ENCODE data around the gene ZNF341. TPM values are rescaled to one million over a fixed set of nuclear protein-coding genes. Genes with fewer than 3 reads are reported as not detected.

Gene ZNF341
- polyA plus RNA-seq, 3 donors from 2014 or later = 0.79 to 3.8 (median 1.7) TPM

- H3K36me3 Mint-ChIP-seq = peaks cover 8 to 16% (median 13%) of the 10 kb centered on the region in 3 donors
- no peak overlapping the region for H3K27ac Mint-ChIP-seq
- DNase-seq = no peak
- H3K27me3 Mint-ChIP-seq (ENCODE audit: low read depth in 3 of 3) = no peaks in the 10 kb centered on the region
- H3K4me1 Mint-ChIP-seq = peaks cover 0 to 1% of the 10 kb centered on the region in 2 donors
- no peaks in the 10 kb centered on the region for H3K9me3 Mint-ChIP-seq
- H3K4me3 Mint-ChIP-seq = no peak overlapping the region
Measured at GRCh38 chr20:33773412-33774089, 41.8 kb downstream of the ZNF341 start.

GRCh38 chr20:33777816-33778215 is 46.0 kb downstream of the ZNF341 start:
- H3K9me3 Mint-ChIP-seq = no peaks in the 10 kb centered on the region
- H3K36me3 Mint-ChIP-seq = peaks cover 4 to 21% (median 6%) of the 10 kb centered on the region in 3 donors
- H3K27me3 Mint-ChIP-seq (ENCODE audit: low read depth in 3 of 3) = peaks cover 0 to 1% (median 0%) of the 10 kb centered on the region in 3 donors
- no peak overlapping the region for H3K27ac Mint-ChIP-seq
- peaks cover 0 to 5% of the 10 kb centered on the region in 2 donors for H3K4me1 Mint-ChIP-seq
- no peak for DNase-seq
- no peak overlapping the region for H3K4me3 Mint-ChIP-seq

GRCh38 chr20:33781133-33781532 is 49.3 kb downstream of the ZNF341 start:
- H3K4me3 Mint-ChIP-seq = no peak overlapping the region
- peak overlapping the region in 1 of 6 donors; percentile 28 for H3K27ac Mint-ChIP-seq
- peaks cover 0 to 12% of the 10 kb centered on the region in 2 donors for H3K4me1 Mint-ChIP-seq
- H3K9me3 Mint-ChIP-seq = no peaks in the 10 kb centered on the region
- peaks cover 0 to 1% (median 0%) of the 10 kb centered on the region in 3 donors for H3K27me3 Mint-ChIP-seq (ENCODE audit: low read depth in 3 of 3)
- no peak for DNase-seq
- peaks cover 4 to 19% (median 7%) of the 10 kb centered on the region in 3 donors for H3K36me3 Mint-ChIP-seq

GRCh38 chr20:33781945-33782344 is 50.1 kb downstream of the ZNF341 start:
- Mint-ChIP-seq H3K36me3 (peaks cover 4 to 22% (median 11%) of the 10 kb centered on the region in 3 donors), H3K9me3 (no peaks in the 10 kb centered on the region), H3K4me3 (no peak overlapping the region), H3K27me3 (ENCODE audit: low read depth in 3 of 3) (peaks cover 0 to 1% (median 0%) of the 10 kb centered on the region in 3 donors), H3K4me1 (peaks cover 1 to 16% of the 10 kb centered on the region in 2 donors), H3K27ac (no peak overlapping the region)
- no peak for DNase-seq

- Mint-ChIP-seq H3K36me3 (peaks cover 7 to 18% (median 15%) of the 10 kb centered on the region in 3 donors), H3K4me1 (peaks cover 11 to 26% of the 10 kb centered on the region in 2 donors), H3K9me3 (no peaks in the 10 kb centered on the region), H3K27me3 (ENCODE audit: low read depth in 3 of 3) (peaks cover 0 to 1% (median 0%) of the 10 kb centered on the region in 3 donors), H3K27ac (peak overlapping the region in 1 of 6 donors; percentile 40), H3K4me3 (no peak overlapping the region)
- DNase-seq = no peak
Measured at GRCh38 chr20:33783256-33783655, 51.5 kb downstream of the ZNF341 start.

- no peaks in the 10 kb centered on the region for H3K9me3 Mint-ChIP-seq
- no peak overlapping the region for H3K4me3 Mint-ChIP-seq
- H3K27ac Mint-ChIP-seq = no peak overlapping the region
- H3K27me3 Mint-ChIP-seq (ENCODE audit: low read depth in 3 of 3) = peaks cover 0 to 1% (median 0%) of the 10 kb centered on the region in 3 donors
- DNase-seq = no peak
- peaks cover 7 to 18% (median 15%) of the 10 kb centered on the region in 3 donors for H3K36me3 Mint-ChIP-seq
- peaks cover 11 to 26% of the 10 kb centered on the region in 2 donors for H3K4me1 Mint-ChIP-seq
Measured at GRCh38 chr20:33783818-33784217, 52.0 kb downstream of the ZNF341 start.

- Mint-ChIP-seq H3K9me3 (no peaks in the 10 kb centered on the region), H3K27ac (no peak overlapping the region), H3K27me3 (ENCODE audit: low read depth in 3 of 3) (peaks cover 0 to 1% (median 0%) of the 10 kb centered on the region in 3 donors), H3K4me3 (no peak overlapping the region), H3K36me3 (peaks cover 7 to 18% (median 15%) of the 10 kb centered on the region in 3 donors), H3K4me1 (peaks cover 11 to 24% of the 10 kb centered on the region in 2 donors)
- DNase-seq = no peak
Measured at GRCh38 chr20:33784225-33784624, 52.4 kb downstream of the ZNF341 start.

GRCh38 chr20:33785503-33785902 is 53.7 kb downstream of the ZNF341 start:
- H3K27ac Mint-ChIP-seq = no peak overlapping the region
- H3K36me3 Mint-ChIP-seq = peaks cover 10 to 20% (median 16%) of the 10 kb centered on the region in 3 donors
- H3K27me3 Mint-ChIP-seq (ENCODE audit: low read depth in 3 of 3) = peaks cover 0 to 1% (median 0%) of the 10 kb centered on the region in 3 donors
- peak overlapping the region in 1 of 5 donors; percentile 33 for H3K4me3 Mint-ChIP-seq
- peaks cover 11 to 23% of the 10 kb centered on the region in 2 donors for H3K4me1 Mint-ChIP-seq
- no peaks in the 10 kb centered on the region for H3K9me3 Mint-ChIP-seq
- no peak for DNase-seq

GRCh38 chr20:33787253-33787891 is 55.6 kb downstream of the ZNF341 start:
- H3K27ac Mint-ChIP-seq = peak overlapping the region in 3 of 6 donors; percentile 46 to 73 (median 65)
- no peaks in the 10 kb centered on the region for H3K27me3 Mint-ChIP-seq (ENCODE audit: low read depth in 3 of 3)
- peaks cover 11 to 23% of the 10 kb centered on the region in 2 donors for H3K4me1 Mint-ChIP-seq
- DNase-seq = no peak
- H3K9me3 Mint-ChIP-seq = no peaks in the 10 kb centered on the region
- H3K36me3 Mint-ChIP-seq = peaks cover 9 to 20% (median 19%) of the 10 kb centered on the region in 3 donors
- no peak overlapping the region for H3K4me3 Mint-ChIP-seq

- peaks cover 11 to 23% of the 10 kb centered on the region in 2 donors for H3K4me1 Mint-ChIP-seq
- no peak for DNase-seq
- H3K4me3 Mint-ChIP-seq = no peak overlapping the region
- peaks cover 0 to 2% (median 0%) of the 10 kb centered on the region in 3 donors for H3K27me3 Mint-ChIP-seq (ENCODE audit: low read depth in 3 of 3)
- peak overlapping the region in 1 of 6 donors; percentile 46 for H3K27ac Mint-ChIP-seq
- peaks cover 8 to 19% (median 18%) of the 10 kb centered on the region in 3 donors for H3K36me3 Mint-ChIP-seq
- H3K9me3 Mint-ChIP-seq = no peaks in the 10 kb centered on the region
Measured at GRCh38 chr20:33788351-33789049, 56.7 kb downstream of the ZNF341 start.

- no peak overlapping the region for H3K27ac Mint-ChIP-seq
- H3K36me3 Mint-ChIP-seq = peaks cover 8 to 19% (median 18%) of the 10 kb centered on the region in 3 donors
- H3K4me1 Mint-ChIP-seq = peaks cover 11 to 23% of the 10 kb centered on the region in 2 donors
- H3K4me3 Mint-ChIP-seq = no peak overlapping the region
- peaks cover 0 to 2% (median 0%) of the 10 kb centered on the region in 3 donors for H3K27me3 Mint-ChIP-seq (ENCODE audit: low read depth in 3 of 3)
- H3K9me3 Mint-ChIP-seq = no peaks in the 10 kb centered on the region
- DNase-seq = no peak
Measured at GRCh38 chr20:33789109-33789857, 57.5 kb downstream of the ZNF341 start.

- peaks cover 11 to 23% of the 10 kb centered on the region in 2 donors for H3K4me1 Mint-ChIP-seq
- H3K27ac Mint-ChIP-seq = no peak overlapping the region
- no peaks in the 10 kb centered on the region for H3K9me3 Mint-ChIP-seq
- no peak overlapping the region for H3K4me3 Mint-ChIP-seq
- no peak for DNase-seq
- peaks cover 8 to 19% (median 17%) of the 10 kb centered on the region in 3 donors for H3K36me3 Mint-ChIP-seq
- H3K27me3 Mint-ChIP-seq (ENCODE audit: low read depth in 3 of 3) = peaks cover 0 to 2% (median 0%) of the 10 kb centered on the region in 3 donors
Measured at GRCh38 chr20:33789858-33790182, 58.0 kb downstream of the ZNF341 start.

GRCh38 chr20:33790566-33790965 is 58.8 kb downstream of the ZNF341 start:
- Mint-ChIP-seq H3K36me3 (peaks cover 8 to 19% (median 14%) of the 10 kb centered on the region in 3 donors), H3K4me1 (peaks cover 11 to 21% of the 10 kb centered on the region in 2 donors), H3K4me3 (no peak overlapping the region)

More at GRCh38 chr20:33790566-33790965, 58.8 kb downstream of the ZNF341 start:
- no peak for DNase-seq
- Mint-ChIP-seq H3K27ac (no peak overlapping the region), H3K9me3 (no peaks in the 10 kb centered on the region), H3K27me3 (ENCODE audit: low read depth in 3 of 3) (peaks cover 0 to 2% (median 0%) of the 10 kb centered on the region in 3 donors)
